HL-60/S4 treated with retinoic acid at 250 ng/mL for 4 days and 3 days (cell line): ENCODE measurements around the gene FBXW8.

Source experiments
- in situ Hi-C: fragments of 300-500 bp; cut with MboI; formaldehyde crosslinking; loops from 2 replicates; pipeline ENCODE4 v1.7.0; 2022; ENCODE audit warnings: low sequenced_read_pairs

The FBXW8 gene

GRCh38 chr12:116910645-116911451 lies at the start of gene FBXW8:
FBXW8 (plus strand) TSS chr12:116910950; CDS start chr12:116911038, 88 bp downstream.
- in situ Hi-C loops = no loop called here

- in situ Hi-C loops = no loop called here
Measured at GRCh38 chr12:116861320-116861719, 49.4 kb upstream of the FBXW8 start.

- in situ Hi-C loops = no loop called here
Measured at GRCh38 chr12:116862167-116862566, 48.6 kb upstream of the FBXW8 start.

GRCh38 chr12:116863275-116863767 lies 47.4 kb upstream of the FBXW8 start:
- in situ Hi-C loops = no loop called here

GRCh38 chr12:116864371-116865160 lies 46.2 kb upstream of the FBXW8 start:
- in situ Hi-C loops = no loop called here

GRCh38 chr12:116867523-116867922 lies 43.2 kb upstream of the FBXW8 start:
- in situ Hi-C loops = no loop called here

- in situ Hi-C loops = no loop called here
Measured at GRCh38 chr12:116870306-116870705, 40.4 kb upstream of the FBXW8 start.

GRCh38 chr12:116874324-116874995 lies 36.3 kb upstream of the FBXW8 start:
- in situ Hi-C loops = no loop called here

GRCh38 chr12:116876151-116876869 lies 34.4 kb upstream of the FBXW8 start:
- in situ Hi-C loops = no loop called here

GRCh38 chr12:116878567-116879508 lies 31.9 kb upstream of the FBXW8 start:
- in situ Hi-C loops = no loop called here

GRCh38 chr12:116879509-116880212 lies 31.1 kb upstream of the FBXW8 start:
- in situ Hi-C loops = no loop called here

GRCh38 chr12:116880213-116880816 lies 30.4 kb upstream of the FBXW8 start:
- in situ Hi-C loops = no loop called here

- in situ Hi-C loops = no loop called here
Measured at GRCh38 chr12:116880817-116881324, 29.9 kb upstream of the FBXW8 start.

- in situ Hi-C loops = no loop called here
Measured at GRCh38 chr12:116881325-116881876, 29.3 kb upstream of the FBXW8 start, which contains the start of gene HRK. HRK (minus strand) TSS chr12:116881441; CDS start chr12:116881307, 134 bp downstream.

- in situ Hi-C loops = no loop called here
Measured at GRCh38 chr12:116881877-116882507, 28.8 kb upstream of the FBXW8 start.

- in situ Hi-C loops = no loop called here
Measured at GRCh38 chr12:116882742-116883141, 28.0 kb upstream of the FBXW8 start.

GRCh38 chr12:116884871-116885270 lies 25.9 kb upstream of the FBXW8 start:
- in situ Hi-C loops = no loop called here
